Activated CD8-positive, alpha-beta T cell treated with anti-CD3 and anti-CD28 coated beads, Interleukin-2, amount 10 ng/mL, durations not matched to agents 7 days and 5 days (primary cell): Measurements from ENCODE around the gene SLCO2A1. TPM values are rescaled to one million over a fixed set of nuclear protein-coding genes. Genes with fewer than 3 reads are reported as not detected.

Source experiments
- ATAC-seq: fragments of 150-1000 bp; cut with Tn5 transposase; one replicate; pipeline ENCODE4 v1.10.0; 2021; ENCODE audit warnings: moderate library complexity
- CTCF ChIA-PET: fragments of 350-600 bp; sonication (Branson Sonifier 250); formaldehyde crosslinking; loops from one replicate; lab custom pipeline; 2021; ENCODE audit warnings: antibody characterized with exemption; lab: Charles Lee
- POLR2A ChIA-PET: fragments of 350-600 bp; sonication (Branson Sonifier 250); formaldehyde crosslinking; loops from one replicate; lab custom pipeline; 2021; ENCODE audit warnings: antibody characterized with exemption; lab: Charles Lee
- DNase-seq: peaks from one replicate; pipeline ENCODE4 v3.0.0-alpha.2; 2020
- H3K27ac Mint-ChIP-seq: one replicate; pipeline ENCODE4 v1.8.0; 2021; ENCODE audit warnings: mild to moderate bottlenecking, mixed read lengths
- H3K27me3 Mint-ChIP-seq: one replicate; pipeline ENCODE4 v1.8.0; 2021; ENCODE audit warnings: low read depth, mixed read lengths
- H3K36me3 Mint-ChIP-seq: one replicate; pipeline ENCODE4 v1.8.0; 2021; ENCODE audit warnings: low read depth, mixed read lengths
- H3K4me1 Mint-ChIP-seq: one replicate; pipeline ENCODE4 v1.8.0; 2021; ENCODE audit warnings: low read depth, mixed read lengths
- H3K4me3 Mint-ChIP-seq: one replicate; pipeline ENCODE4 v1.8.0; 2021; ENCODE audit warnings: mild to moderate bottlenecking, mixed read lengths
- H3K9me3 Mint-ChIP-seq: one replicate; pipeline ENCODE4 v1.8.0; 2022; ENCODE audit warnings: mixed read lengths; ENCODE audit not compliant: insufficient read depth
- total RNA-seq, 2 experiments: library from RNA; stranded (reverse); gene quantifications; one replicate each; pipeline ENCODE4 v1.2.3, GENCODE V29; 2021

The SLCO2A1 gene
- total RNA-seq, 2 experiments from 2014 or later = not detected

DNA sequence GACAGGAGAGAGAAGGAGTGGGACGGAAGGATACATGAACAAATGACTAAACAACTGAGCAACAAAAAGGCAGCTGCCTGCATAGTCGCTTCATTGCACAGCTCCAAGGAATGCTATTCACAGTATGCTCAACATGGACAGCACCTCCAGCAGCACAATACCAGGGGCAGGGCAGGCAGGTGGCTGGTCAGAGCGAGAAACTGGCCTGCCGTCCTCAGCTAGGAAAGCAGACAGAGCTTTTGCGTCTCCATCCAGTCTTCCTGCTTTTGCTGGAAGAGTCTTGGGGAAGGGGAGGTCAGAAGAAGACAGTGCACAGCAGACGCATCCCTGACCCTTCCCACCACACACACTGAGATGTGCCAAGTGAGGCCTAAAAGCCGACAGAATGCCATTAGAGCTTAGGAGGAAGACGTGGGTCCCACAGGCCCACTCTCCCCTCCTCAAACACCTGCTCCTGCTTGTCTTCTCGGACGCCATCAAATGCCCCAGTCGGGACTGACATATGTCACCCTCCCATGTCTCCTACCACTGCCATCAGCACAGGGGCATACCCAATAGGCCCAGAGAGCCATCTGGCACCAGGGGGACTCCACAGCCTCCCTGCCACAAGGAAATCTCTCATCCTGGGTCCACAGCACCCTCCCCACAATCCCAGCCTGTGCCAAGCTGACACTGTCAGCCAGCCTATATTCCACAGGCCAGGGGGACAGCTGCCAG is 137.9 kb downstream of the SLCO2A1 start:
- Mint-ChIP-seq H3K9me3 (no peaks in the 10 kb centered on the region), H3K4me3 (no peak overlapping the region), H3K36me3 (no peaks in the 10 kb centered on the region), H3K27me3 (peaks cover 33% of the 10 kb centered on the region), H3K4me1 (peaks cover 8% of the 10 kb centered on the region), H3K27ac (no peak overlapping the region)
- ChIA-PET CTCF (no interaction called here), POLR2A (interaction anchor here (0.7 kb wide), 1 partner anchor 127 kb away, joined by 3 read pairs; no protein-coding TSS in a partner anchor)
- DNase-seq (peak; percentile 9), ATAC-seq (no peak)

DNA sequence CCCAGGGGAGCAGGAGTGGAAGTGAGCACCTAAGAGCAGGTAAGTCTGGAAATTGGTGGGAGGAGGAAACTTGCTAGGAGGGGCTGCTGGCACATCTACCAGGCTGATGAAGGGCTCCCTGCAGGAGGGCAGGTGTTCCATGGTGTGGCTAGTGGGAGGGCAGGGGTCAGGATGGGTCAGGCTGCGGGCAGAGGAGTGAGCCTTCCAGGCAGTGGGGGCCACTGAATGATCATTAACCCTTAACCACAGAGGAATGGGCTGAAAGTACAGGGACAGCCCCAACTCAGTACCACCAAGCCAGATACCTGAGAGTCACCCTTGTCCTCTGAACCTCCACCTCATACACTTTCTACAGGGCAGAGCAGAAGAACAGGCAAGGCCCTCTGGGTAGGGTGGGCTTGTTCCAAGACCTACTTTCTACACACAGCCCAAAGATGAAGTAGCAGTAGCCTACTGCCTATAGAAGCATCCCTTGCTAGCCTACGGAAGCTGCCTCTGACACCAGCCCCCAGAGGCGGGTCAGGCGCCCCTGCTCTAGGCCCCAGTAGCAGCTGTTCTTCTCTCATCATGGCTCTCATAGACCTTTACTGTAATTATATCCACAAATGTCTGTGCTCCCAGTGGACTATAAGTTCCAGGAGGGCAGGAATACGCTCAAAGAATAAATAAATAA is 138.6 kb downstream of the SLCO2A1 start:
- H3K4me1 Mint-ChIP-seq = peaks cover 8% of the 10 kb centered on the region
- H3K9me3 Mint-ChIP-seq = no peaks in the 10 kb centered on the region
- ATAC-seq = no peak
- H3K27me3 Mint-ChIP-seq = peaks cover 29% of the 10 kb centered on the region
- no peak overlapping the region for H3K27ac Mint-ChIP-seq
- DNase-seq = peak; percentile 14
- CTCF ChIA-PET = no interaction called here
- no peaks in the 10 kb centered on the region for H3K36me3 Mint-ChIP-seq
- POLR2A ChIA-PET = no interaction called here
- H3K4me3 Mint-ChIP-seq = no peak overlapping the region

DNA sequence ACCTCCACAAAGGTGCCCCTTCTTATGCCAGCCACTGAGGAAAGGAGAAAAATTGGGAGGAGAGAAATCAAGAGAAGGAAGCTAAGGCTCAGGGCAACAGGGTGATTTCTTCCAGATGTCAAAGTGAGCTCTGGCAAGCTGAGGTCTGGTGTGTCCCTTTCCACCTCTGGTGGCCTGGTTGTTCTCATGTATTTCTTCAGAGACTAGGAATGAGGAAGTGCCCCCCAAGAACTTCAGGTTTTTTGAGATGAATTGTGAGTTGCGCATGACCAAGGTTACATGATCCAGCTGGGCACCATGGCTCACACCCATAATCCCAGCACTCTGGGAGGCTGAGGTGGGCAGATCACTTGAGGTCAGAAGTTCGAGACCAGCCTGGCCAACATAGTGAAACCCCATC is 139.7 kb downstream of the SLCO2A1 start:
- peaks cover 21% of the 10 kb centered on the region for H3K27me3 Mint-ChIP-seq
- peaks cover 4% of the 10 kb centered on the region for H3K4me1 Mint-ChIP-seq
- H3K36me3 Mint-ChIP-seq = no peaks in the 10 kb centered on the region
- ChIA-PET CTCF (no interaction called here), POLR2A (no interaction called here)
- H3K27ac Mint-ChIP-seq = no peak overlapping the region
- no peak overlapping the region for H3K4me3 Mint-ChIP-seq
- ATAC-seq (no peak), DNase-seq (no peak)
- no peaks in the 10 kb centered on the region for H3K9me3 Mint-ChIP-seq

DNA sequence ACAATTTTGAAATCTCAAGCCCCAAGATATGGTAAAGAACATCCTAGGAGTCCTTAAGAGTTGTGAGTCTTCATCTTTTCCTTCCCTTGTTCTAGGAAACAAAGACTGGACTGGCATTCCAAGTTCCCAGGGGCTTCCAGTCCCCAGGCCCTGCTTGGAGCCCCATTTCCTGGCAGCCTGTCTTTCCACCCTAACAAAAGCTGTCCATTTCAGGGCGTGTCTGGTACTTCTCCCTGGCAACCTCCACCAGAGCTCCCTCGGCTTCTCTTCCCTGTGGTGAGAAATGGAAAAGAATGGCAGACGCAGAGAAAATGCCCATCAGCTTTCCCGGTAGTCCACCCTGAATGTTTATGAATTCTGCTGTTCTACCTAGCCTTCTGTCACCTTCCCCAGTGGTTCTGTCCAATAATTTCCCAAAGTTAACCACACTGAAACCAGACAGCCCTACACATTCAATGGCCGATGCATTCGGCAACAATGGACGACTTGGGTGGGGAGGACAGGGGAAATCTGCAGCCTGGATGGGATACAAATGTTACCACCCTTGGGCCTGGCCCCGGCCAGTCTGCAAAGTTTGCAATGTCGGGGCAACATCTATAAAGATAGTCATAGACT is 140.9 kb downstream of the SLCO2A1 start:
- Mint-ChIP-seq H3K9me3 (no peaks in the 10 kb centered on the region), H3K27me3 (peaks cover 14% of the 10 kb centered on the region), H3K4me3 (no peak overlapping the region), H3K4me1 (peaks cover 3% of the 10 kb centered on the region), H3K36me3 (no peaks in the 10 kb centered on the region), H3K27ac (no peak overlapping the region)
- ChIA-PET POLR2A (no interaction called here), CTCF (no interaction called here)
- ATAC-seq (no peak), DNase-seq (no peak)

DNA sequence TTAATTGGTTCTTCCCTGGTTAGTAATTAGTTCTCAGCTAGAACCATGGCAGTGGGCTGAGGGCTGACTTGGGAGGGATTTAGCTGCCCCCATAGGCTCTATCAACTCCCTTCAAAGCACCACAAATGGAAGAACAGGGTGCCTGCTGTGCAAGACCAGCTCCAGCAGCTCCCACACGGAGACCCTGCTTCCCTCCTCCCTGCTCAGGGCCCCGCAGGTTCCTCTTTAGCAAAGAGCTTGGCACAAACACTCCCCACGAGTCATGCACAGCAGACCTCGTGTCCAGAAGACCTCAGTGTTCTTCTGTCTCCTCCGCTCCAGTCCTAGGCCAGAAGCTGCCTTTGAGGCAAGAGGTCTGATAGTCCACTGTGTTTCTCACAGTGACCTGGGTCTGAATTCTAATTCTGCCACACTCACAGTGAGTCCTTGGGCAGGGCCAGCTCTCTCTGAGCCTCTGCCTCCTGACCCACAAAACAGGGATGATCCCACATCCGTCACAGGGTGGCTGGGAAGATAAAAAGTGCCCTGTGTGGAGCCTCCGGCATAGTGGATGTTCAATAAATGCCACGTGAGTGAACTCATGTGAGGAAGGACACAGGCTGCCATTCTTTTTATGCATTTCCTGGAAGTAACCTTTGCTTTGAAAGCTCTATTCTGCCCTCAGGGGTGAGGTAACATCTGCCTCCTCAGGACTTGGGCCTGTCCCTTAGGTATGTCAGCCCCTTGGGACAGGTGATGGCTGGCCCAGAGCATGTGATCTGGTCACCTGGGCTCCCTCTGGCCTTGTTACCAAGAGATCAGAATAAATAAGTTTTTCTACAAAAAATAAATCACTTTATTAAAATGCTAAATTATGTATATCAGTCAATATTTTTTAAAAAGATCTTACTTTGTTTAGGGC is 141.7 kb downstream of the SLCO2A1 start:
- Mint-ChIP-seq H3K27me3 (peaks cover 8% of the 10 kb centered on the region), H3K4me3 (no peak overlapping the region), H3K27ac (no peak overlapping the region), H3K36me3 (no peaks in the 10 kb centered on the region), H3K9me3 (no peaks in the 10 kb centered on the region), H3K4me1 (peaks cover 7% of the 10 kb centered on the region)
- peak; percentile 15 for DNase-seq
- CTCF ChIA-PET = no interaction called here
- no peak for ATAC-seq
- POLR2A ChIA-PET = no interaction called here

DNA sequence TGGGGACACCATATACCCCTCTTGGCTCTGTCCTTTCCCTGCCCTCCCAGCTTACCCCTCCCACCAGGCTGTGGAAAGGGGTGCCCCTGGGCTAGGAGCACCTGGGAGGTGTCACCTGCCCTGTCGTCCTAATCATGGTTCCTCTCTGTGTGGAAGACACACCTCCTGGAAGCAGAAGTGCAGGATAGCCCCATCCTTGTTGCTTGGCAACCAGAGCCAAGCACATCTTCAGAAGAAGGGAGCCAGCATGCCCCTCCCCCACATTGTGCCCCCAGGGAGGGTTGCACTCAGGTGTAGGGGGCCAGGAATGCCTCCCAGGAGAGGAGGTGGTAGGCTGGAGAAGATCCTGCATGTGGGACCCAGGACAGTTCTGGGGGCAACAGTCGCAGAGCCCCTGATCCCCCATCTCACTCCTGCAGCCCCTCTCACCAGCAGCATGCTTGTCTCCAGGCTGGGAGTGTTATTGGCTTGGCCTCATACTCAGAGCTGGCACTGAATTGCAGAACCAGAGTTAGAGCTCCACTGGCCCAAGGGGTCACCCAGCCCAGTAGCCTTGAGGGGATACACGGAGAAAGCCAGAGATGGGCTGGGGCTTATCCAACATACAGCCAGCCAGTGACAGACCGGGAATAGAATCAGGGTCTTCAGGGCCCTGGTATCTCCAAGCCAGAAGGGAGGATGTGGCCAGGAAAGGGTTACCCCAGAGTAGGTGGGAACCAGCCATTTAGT is 142.5 kb downstream of the SLCO2A1 start:
- Mint-ChIP-seq H3K9me3 (no peaks in the 10 kb centered on the region), H3K4me3 (no peak overlapping the region), H3K36me3 (peaks cover 1% of the 10 kb centered on the region), H3K27me3 (peaks cover 5% of the 10 kb centered on the region), H3K27ac (no peak overlapping the region), H3K4me1 (peaks cover 14% of the 10 kb centered on the region)
- CTCF ChIA-PET = no interaction called here
- ATAC-seq (no peak), DNase-seq (peak; percentile 8)
- POLR2A ChIA-PET = no interaction called here

DNA sequence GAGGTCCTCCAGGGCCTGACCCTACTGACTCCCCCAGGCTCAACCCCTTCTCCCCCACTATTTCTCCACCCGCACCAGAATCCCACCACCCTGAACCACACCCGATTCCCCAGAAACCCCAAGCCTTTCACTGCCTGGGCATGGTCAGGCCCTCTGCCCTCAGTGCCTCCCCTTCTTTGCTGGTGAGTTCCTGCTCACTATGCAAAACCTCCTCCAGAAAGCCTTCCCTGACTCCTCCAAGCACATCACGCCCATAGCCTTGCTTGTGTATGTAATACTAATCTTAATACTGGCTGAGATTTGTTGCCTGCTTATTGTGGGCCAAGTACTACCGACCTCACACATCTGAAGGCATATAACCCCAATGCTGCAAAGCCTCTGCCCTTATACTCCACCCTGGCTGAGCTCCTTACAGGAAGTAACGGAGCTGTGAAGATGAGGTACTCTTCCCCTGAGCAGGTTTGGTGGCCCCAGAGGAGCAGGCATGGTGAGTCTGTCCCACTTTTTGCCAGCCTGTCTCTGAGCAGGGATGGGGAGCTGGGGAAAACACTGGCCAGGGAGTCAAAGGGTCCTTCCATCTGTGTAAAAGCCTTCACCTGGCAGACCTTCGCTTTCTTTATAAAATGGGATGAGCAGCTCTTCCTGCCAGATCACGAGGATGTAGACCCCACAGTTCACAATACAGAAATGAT is 143.5 kb downstream of the SLCO2A1 start:
- DNase-seq = peak; percentile 14
- Mint-ChIP-seq H3K36me3 (peaks cover 3% of the 10 kb centered on the region), H3K4me1 (peaks cover 25% of the 10 kb centered on the region), H3K4me3 (no peak overlapping the region), H3K27ac (no peak overlapping the region), H3K9me3 (no peaks in the 10 kb centered on the region), H3K27me3 (peaks cover 3% of the 10 kb centered on the region)
- POLR2A ChIA-PET = no interaction called here
- ATAC-seq = no peak
- CTCF ChIA-PET = no interaction called here

DNA sequence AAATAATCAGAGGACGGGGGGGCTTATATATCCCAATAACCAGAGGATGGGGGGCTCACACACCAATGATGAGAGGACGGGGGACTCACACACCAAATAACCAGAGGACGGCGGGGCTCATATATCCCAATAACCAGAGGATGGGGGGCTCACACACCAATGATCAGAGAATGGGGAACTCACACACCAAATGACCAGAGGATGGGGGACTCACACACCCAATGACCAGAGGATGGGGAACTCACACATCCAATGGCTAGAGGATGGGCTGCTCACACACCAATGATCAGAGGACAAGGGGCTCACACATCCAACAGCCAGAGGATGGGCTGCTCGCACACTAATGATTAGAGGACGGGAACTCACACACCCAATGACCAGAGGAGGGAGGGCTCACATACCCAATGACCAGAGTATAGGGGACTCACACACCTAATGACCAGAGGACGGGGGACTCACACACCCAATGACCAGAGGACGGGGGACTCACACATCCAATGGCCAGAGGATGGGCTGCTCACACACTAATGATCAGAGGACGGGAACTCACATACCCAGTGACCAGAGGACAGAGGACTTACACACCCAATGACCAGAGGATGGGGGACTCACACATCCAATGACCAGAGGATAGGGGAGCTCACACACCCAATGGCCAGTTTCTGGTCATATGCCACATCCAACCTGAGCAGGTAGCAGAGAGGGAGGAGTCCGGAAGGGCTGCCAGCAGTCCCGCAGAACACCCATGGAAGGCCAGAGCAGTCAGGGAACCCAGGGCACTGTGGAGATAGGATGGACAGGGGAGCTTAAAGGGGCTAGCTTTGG is 144.6 kb downstream of the SLCO2A1 start:
- H3K4me3 Mint-ChIP-seq = no peak overlapping the region
- POLR2A ChIA-PET = interaction anchor here (0.6 kb wide), 1 partner anchor 75 kb away, joined by 3 read pairs; no protein-coding TSS in a partner anchor
- no peak for ATAC-seq
- peaks cover 3% of the 10 kb centered on the region for H3K36me3 Mint-ChIP-seq
- peaks cover 3% of the 10 kb centered on the region for H3K27me3 Mint-ChIP-seq
- peaks cover 33% of the 10 kb centered on the region for H3K4me1 Mint-ChIP-seq
- CTCF ChIA-PET = no interaction called here
- H3K27ac Mint-ChIP-seq = no peak overlapping the region
- peak; percentile 13 for DNase-seq
- no peaks in the 10 kb centered on the region for H3K9me3 Mint-ChIP-seq

DNA sequence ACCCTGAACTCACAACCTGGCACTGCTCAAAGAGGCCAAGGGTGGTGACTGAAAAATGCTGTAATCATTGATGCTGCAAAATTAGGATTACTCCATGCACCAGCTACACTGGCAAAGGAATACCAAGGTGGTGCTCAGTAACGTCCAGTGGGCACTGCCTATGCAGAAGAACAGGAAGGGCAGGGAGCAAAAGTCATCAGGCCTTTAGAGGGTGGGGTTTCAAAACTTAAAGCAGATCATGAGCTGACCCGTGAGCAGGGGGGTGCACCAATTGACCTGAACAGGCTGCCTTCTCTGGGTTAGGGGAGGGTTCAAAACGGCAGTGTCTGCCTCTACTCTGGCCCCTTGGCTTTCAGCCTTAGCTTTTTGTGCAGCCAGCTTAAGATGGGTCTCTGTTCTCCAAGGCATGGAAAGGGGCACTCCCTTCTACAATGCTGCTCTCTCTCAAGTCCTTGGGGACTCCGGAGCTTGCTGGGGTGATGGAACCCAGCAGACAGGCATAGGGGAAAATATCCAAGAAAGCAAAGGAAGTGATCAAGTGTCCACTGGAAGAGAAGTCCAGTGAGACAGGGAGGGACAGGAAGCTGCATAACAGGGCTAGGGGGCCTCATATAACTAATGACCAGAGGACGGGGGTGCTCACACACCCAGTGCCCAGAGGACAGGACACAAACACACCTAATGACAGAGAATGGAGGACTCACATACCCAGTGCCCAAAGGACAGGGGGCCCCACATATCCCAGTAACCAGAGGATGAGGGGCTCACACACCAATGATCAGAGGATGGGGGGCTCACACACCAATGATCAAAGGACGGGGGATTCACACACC is 145.5 kb downstream of the SLCO2A1 start:
- H3K27me3 Mint-ChIP-seq = peaks cover 3% of the 10 kb centered on the region
- H3K36me3 Mint-ChIP-seq = peaks cover 3% of the 10 kb centered on the region
- ChIA-PET POLR2A (no interaction called here), CTCF (no interaction called here)
- H3K27ac Mint-ChIP-seq = no peak overlapping the region
- H3K9me3 Mint-ChIP-seq = no peaks in the 10 kb centered on the region
- H3K4me3 Mint-ChIP-seq = no peak overlapping the region
- ATAC-seq = no peak
- DNase-seq = peak; percentile 9
- H3K4me1 Mint-ChIP-seq = peaks cover 34% of the 10 kb centered on the region
